Measurements from ENCODE around the gene LIN9.
"Not testable (repeated sequence)": the region's sequence is repeated elsewhere in the genome, so short reads cannot be mapped to it uniquely, and the experiment has no call there.

LIN9 gene

DNA sequence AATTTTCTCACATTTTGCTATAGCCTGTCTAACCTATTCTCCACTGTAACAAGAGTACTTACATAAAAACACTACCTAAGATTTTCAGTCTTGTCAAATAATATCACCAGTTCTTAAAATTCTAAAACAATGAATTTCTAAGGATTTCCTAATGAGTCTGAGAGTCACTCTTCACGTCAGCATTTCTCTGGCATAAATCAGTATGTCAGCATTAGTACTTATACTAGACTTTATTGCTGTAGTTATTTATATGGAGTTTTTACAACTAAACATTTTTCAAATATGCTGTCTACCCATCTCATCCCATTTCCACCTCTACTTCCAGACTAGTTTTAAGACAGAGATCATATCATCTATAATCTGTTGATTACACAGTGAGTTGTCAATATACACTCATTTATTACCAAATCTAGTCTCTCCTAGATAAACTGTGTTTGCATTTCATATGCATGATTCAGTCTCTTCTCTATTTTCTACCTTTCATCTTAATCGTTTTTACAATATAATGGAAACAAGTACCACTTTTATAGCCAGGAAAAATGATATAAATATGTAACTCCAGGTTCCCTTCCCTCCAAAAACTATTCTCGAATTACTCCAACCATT, 32.8 kb downstream of the LIN9 start:
- DNase-seq (ENCODE audit: low read depth in 2 of 2), result no peak

DNA sequence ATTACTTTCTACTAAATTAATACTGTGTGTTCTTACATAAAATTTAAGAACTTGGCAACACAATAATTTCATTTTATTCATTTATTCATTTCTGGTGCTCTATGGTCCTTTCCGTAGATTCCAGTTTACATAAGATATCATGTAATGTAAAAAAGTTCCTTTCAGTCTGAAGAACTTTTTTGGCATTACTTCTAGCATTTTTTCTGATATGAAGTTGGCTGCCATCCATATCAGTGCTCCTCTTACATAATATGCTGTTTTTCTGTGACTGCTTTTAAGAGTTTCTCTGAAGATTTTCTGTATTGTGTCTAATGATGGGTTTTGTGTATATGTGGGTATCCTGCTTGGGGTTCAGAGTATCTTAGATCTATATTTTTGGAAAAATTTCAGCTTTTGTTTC, 34.8 kb downstream of the LIN9 start:
- no peak for DNase-seq (ENCODE audit: low read depth in 2 of 2)

DNA sequence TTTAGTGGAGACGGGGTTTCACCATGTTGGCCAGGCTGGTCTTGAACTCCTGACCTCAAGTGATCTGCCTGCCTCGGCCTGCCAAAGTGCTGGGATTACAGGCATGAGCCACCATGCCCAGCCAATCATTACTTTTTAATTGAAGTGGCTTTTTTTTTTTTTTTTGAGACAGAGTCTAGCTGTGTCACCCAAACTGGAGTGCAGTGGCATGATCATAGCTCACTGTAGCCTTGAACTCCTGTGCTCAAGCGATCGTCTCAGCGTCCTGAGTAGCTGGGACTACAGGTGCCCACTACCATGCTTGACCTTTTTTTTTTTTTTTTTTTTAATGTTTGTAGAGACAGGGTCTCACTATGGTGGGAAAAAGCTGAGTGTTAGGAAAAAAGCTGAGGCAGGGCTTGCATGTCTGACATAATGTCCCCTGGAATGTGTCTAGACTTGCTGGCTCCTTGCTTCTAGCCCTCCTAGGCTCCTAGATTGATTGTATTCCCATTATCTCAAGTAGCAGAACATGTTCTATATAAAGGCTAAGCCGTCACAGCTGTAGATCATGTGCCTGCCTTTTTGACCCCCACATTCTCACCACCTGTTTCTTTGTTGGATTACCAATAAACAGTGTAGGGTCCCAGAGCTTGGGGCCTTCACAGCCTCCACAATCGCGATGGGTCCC, 36.6 kb downstream of the LIN9 start:
- DNase-seq (ENCODE audit: low read depth in 2 of 2), result not testable (repeated sequence)

DNA sequence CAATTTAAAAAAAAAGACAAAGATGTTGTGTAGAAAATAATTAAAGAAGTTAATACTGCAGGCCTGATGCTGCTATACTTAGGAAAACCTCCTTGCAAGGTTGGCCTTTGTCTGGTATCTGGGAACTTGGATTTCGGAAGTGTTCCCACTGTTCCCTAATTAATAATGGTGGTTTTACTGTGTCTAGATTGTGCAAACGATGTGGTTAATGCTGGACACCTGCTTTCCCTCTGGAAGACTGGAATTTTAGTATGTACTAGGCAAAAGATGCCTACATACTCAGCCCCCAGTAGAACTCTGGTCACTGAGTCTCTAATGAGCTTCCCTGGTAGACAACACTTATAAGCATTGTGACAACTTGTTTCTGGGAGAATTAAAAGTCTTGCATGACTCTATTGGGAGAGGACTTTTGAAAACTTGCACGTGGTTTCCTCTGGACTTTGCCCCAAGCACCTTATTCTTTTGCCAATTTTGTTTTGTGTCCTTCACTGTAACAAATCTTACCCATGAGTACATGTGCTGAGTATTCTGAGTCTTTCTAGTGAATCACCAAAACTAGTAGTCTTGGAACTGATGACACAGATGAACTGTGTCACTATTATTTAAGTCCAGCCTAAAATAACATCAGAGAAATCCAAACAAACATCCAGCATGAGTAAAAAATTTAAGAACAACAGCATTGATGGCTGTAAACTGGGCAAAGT, 40.4 kb downstream of the LIN9 start:
- no peak for DNase-seq (ENCODE audit: low read depth in 2 of 2)

GRCh38 chr1:226261818-226262217, 47.1 kb downstream of the LIN9 start:
- no peak for DNase-seq (ENCODE audit: low read depth in 2 of 2)

DNA sequence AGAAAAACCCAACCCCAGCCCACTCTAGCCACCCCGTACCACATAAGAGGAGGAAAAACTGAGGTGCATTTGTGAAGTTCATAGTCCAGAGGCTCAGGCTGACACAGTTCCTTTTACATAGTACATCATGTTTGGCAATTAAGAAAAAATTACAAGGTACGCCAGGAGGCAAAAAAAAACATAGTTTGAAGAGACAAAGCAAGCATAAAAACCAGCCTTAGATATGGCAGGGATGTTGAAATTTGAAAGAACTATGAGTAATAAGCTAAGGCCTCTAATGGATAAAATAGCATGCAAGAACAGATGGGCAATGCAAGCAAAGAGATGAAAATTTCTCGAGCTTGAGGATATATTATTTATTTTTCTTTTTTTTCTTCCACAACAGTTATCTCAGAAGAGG, 53.6 kb downstream of the LIN9 start:
- DNase-seq (ENCODE audit: low read depth in 2 of 2), result no peak

- DNase-seq (ENCODE audit: low read depth in 2 of 2), result no peak
Measured at GRCh38 chr1:226253933-226254332, 55.0 kb downstream of the LIN9 start.

DNA sequence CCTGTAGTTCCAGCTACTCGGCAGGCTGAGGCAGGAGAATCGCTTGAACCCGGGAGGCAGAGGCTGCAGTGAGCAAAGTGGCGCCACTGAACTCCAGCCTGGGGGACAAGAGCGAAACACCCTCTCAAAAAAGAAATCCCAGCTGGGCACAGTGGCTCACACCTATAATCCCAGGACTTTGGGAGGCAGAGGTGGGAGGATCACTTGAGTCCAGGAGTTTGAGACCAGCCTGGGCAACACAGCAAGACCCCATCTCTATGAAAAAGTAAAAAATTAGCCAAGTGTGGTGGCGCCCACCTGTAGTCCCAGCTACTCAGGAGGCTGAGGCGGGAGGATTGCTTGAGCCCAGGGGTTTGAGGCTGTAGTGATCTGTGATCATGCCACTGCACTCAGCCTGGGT, 56.1 kb downstream of the LIN9 start:
- DNase-seq (ENCODE audit: low read depth in 2 of 2), result not testable (repeated sequence)

- no peak for DNase-seq (ENCODE audit: low read depth in 2 of 2)
Measured at GRCh38 chr1:226250511-226250910, 58.5 kb downstream of the LIN9 start.

DNA sequence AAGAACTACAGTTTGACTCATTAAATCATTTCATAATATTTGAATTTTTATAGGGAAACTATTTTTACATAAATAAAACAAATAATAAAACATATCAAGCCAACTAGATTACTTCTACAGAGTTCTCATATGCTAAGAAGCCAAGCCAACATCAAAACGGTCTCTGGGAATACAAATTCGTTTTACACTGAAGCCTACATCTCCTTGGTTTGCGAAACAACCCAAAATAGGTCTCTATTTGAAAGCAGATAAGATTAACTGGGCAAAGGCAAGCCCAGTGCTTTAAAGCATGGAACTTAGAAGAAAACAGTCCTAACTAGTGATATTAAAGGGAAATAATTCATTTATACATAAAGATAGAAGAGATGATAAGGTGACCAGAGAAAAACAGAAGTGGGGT, 60.2 kb downstream of the LIN9 start:
- DNase-seq (ENCODE audit: low read depth in 2 of 2), result no peak

- no peak for DNase-seq (ENCODE audit: low read depth in 2 of 2)
Measured at GRCh38 chr1:226248091-226248490, 60.9 kb downstream of the LIN9 start.

- no peak for DNase-seq (ENCODE audit: low read depth in 2 of 2)
Measured at GRCh38 chr1:226239421-226239820, 69.5 kb downstream of the LIN9 start.

DNA sequence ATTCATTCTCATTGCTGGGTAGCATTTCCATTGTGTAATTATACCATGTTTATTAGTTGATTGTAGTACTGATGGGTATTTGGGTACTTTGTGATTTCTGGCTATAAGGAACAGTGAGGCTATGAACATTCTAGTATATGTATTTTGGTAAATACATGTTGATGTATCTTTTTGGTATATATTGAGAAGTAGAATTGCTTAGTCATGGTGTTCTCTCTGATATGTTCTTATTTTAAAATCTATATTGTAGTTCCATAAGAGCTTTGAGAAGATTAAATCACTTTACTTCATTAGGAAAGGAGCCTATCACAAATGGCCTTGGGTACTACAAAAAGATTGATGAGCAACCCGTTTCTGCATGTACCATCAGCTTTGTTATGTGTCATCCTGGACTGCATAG, 72.1 kb downstream of the LIN9 start:
- DNase-seq (ENCODE audit: low read depth in 2 of 2), result no peak

GRCh38 chr1:226233806-226234205, 75.2 kb downstream of the LIN9 start:
- no peak for DNase-seq (ENCODE audit: low read depth in 2 of 2)

DNA sequence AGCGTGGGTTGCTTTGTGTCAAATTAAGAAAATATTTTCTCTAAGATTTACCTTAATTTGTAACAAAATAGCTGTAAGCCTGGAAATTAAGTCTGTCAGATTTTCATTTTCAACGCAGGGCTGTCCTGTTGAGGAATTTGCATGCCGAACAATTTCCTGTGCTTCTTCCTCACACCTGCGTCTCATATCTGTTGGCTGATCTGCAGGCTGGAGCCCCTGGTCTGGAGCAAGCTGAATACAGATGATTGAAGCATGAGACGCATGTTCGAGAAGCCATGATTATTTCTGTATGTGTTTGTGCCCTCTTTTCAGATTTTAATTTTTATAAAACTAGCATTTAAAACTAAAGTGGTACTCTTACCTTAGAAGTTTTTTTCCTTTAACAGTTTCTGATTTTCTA, 75.7 kb downstream of the LIN9 start:
- no peak for DNase-seq (ENCODE audit: low read depth in 2 of 2)

GRCh38 chr1:226226601-226227000, 82.4 kb downstream of the LIN9 start:
- no peak for DNase-seq (ENCODE audit: low read depth in 2 of 2)

DNA sequence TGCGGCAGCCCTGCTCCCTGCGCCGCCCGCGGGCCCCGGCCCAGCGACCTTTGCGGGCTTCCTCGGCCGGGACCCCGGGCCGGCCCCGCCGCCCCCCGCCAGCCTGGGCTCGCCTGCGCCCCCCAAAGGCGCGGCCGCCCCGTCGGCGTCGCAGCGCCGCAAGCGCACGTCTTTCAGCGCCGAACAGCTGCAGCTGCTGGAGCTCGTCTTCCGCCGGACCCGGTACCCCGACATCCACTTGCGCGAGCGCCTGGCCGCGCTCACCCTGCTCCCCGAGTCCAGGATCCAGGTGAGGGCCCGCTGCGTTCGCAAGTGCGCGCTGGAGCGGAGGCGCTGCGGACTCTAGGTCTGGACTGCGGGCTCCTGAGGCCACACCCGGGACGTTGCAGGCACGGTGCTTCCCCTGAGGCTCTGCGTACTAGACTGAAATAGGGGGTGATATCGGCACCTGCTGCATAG, 85.1 kb downstream of the LIN9 start:
- DNase-seq (ENCODE audit: low read depth in 2 of 2), result no peak

- no peak for DNase-seq (ENCODE audit: low read depth in 2 of 2)
Measured at GRCh38 chr1:226223157-226223785, 85.7 kb downstream of the LIN9 start, which contains the start of gene MIXL1. TSS of gene MIXL1 (plus strand) at chr1:226223664. CDS start at chr1:226223682, 18 bp downstream.

GRCh38 chr1:226222686-226223085, 86.3 kb downstream of the LIN9 start:
- no peak for DNase-seq (ENCODE audit: low read depth in 2 of 2)

- DNase-seq (ENCODE audit: low read depth in 2 of 2), result no peak
Measured at GRCh38 chr1:226220473-226221189, 88.3 kb downstream of the LIN9 start.

- DNase-seq (ENCODE audit: low read depth in 2 of 2), result no peak
Measured at GRCh38 chr1:226217273-226217672, 91.7 kb downstream of the LIN9 start.

- no peak for DNase-seq (ENCODE audit: low read depth in 2 of 2)
Measured at GRCh38 chr1:226216056-226216455, 92.9 kb downstream of the LIN9 start.

Measured in stimulated activated CD4-positive, alpha-beta T cell treated with anti-CD3 and anti-CD28 coated beads, Interleukin-1b, Interleukin-23, amount 100 ng/mL, for 4 hours (primary cell).